SK-N-MC (cell line): ENCODE measurements around the gene CCL11.

ENCODE experiments used
- EZH2 ChIP-seq: fragments of 200-600 bp; sonication (generic); IDR thresholded peaks from one replicate; pipeline ENCODE4 v1.6.1; 2017; ENCODE audit warnings: antibody characterized with exemption
- POLR2AphosphoS5 ChIP-seq: IDR thresholded peaks from 2 replicates; pipeline ENCODE4 v1.6.1; 2012; ENCODE audit warnings: mild to moderate bottlenecking, low read depth, low read length, borderline replicate concordance

- no peak for TF ChIP-seq POLR2AphosphoS5
- no peak for TF ChIP-seq EZH2
Observed at GRCh38 chr17:34243364-34244320, 41.9 kb upstream of the CCL11 start.
